Stimulated activated CD8-positive, alpha-beta memory T cell treated with anti-CD3 and anti-CD28 coated beads, Interleukin-7, amount 100 ng/mL, for 48 hours (primary cell): ENCODE data around the gene CCDC61.

Experiments used
- DNase-seq, 2 donors: peaks; one replicate each; pipeline ENCODE4 v3.0.0-alpha.2; 2020; ENCODE audit warnings: low read depth in 1 of 2; ENCODE audit errors: extremely low read depth in 1 of 2

The CCDC61 gene

DNA sequence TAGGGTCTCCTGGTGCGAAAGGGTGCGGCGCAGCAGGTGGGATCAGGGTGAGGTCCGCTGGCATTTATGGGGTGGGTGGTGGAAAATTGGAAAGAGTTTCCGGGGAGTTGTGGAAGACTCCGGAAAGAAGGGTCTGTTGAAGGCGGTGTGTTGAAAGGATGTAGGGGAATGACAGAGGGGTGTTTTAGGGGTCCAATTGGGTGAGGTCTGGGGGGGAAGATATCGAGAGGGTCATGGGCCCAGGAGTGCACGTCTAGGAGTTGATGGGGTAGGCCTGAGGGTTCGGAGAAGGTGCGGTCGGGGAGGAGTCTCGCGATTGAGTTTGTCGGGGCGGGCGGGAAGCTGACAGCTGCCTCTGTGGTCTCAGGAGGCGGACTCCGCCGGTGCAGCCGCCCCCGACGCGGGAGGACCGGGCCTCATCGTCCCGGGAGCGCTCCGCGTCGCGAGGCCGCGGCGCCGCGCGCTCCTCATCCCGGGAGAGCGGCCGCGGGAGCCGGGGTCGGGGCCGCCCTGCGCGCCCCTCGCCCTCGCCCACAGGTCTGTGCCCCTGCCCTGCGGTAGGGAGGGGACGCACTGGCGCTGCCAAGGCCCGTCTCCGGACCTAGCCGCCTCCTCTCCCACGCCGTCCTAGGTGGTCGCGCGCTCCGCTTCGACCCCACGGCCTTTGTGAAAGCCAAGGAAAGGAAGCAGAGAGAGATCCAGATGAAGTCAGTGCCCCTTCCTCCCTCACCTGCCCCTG lies 20.6 kb downstream of the CCDC61 start:
- peak in 1 of 2 donors; percentile 25 for DNase-seq

DNA sequence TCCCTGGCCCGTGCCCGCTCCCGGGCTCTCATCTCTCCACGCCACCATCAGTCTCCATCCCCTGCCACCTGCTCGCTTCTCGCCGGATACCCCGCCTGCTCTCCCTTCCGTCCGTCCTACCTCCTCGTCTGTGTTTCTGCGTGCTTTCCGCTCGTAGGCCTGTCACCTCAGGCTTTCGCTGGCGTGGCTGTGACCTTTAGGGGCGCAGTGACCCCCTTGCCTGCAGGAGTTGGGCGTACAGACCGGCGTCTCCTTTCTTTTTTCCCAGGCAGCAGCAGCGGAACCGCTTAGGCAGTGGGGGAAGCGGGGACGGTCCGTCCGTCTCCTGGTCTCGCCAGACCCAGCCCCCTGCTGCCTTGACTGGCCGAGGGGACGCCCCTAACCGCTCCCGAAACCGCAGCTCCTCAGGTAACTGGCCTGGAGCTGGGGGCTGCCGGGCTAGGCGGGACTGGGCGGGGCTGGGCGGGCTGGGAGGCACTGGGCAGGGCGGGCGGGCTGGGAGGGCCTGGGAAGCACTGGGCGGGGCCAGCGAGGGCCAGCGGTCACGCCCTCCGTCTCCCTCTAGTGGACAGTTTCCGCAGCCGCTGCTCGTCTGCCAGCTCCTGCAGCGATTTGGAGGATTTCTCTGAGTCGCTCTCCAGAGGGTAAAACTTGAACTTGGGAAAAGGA lies 21.3 kb downstream of the CCDC61 start:
- DNase-seq, result peak; percentile 55 to 64

DNA sequence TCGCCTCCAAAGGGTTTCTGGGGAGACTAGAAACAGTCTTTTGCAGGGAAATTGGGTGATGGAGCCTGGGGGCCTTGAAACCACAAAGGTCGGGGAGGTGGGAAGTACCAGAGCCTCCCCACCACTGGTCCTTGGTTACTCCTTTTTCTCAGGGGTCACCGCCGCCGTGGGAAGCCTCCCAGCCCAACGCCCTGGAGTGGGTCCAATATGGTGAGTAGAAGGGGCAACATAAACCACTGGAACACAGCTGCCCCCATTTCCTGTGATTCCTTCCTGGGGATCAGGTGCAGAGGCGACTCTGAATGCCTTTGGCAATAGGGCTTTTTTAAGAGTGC lies 21.8 kb downstream of the CCDC61 start:
- no peak for DNase-seq

DNA sequence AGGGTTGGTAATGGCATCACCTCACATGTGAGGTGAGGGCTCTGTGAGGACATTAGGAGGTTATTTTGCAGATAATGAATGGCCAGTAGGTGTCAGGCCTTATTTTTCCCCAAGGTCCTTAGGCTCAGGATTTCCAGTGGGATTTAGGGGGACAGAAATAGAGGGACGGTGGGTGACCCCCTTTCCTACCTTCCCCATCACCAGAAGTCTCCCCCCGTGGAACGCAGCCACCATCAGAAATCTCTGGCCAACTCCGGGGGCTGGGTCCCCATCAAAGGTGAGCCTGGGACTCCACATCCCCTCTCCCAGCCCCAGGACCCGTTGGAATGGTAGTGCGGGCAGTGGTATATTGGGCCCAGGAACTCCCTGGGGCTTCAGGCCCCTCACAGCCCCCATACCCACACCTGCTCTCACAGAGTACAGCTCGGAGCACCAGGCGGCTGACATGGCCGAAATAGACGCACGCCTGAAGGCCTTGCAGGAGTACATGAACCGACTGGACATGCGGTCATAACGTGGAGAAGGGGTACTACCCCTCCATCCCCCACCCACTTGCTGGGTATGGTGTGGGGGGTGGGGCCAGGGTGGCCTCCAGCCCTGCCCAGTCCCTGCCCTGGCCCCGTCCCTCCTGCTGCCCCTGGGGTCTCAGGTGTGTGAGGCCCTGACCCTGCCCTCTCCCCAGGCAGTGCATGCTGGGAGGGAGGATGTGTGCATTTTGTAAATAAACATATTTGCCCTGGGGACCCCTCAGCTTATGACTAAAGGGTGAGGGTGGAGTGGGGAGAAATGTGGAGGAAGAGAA lies 22.8 kb downstream of the CCDC61 start:
- no peak for DNase-seq

DNA sequence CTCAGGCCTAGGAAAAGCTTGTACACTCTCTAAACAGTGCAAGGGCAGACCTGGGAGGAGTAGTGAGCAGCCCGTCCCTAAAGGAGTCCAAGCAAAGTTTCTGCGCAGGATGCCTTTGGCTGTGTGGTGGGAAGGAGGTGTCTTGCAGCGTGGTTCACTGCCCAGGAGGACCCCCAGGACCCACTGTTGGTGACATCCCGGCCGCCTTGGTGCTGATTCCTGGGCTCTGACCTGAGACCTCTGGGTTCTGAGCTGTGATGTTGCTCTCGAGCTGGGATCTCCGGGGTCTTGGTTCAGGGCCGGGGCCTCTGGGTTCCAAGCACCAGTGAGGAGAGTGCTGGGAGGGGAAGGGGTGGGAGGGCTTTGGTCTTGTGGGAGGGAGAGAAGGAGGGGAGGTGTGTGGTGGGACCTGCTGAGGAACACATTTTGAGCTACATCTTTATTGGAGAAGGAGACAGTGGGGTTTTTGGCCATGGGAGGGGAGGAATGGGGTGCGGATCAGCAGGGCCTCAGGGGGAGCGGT lies 23.5 kb downstream of the CCDC61 start:
- no peak for DNase-seq

DNA sequence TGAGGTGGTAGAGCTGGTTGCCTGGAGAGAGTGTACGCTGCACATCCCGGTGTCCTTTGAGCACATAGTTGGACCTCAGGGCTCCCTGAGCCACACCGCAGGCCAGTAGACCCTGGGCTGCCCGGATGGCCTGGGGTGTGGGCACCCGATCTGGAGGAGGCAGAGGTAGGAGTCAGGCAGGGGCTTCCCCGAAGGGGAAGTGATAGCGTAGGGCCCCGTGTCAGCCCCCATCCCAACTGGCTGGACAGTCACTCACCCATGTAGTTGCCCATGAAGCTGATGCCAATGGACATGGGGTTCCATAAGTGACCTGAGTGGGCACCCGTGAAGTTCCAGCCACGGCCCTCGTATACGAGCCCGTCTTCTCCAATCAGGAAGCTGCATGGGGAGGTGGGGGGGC lies 24.0 kb downstream of the CCDC61 start:
- no peak for DNase-seq

DNA sequence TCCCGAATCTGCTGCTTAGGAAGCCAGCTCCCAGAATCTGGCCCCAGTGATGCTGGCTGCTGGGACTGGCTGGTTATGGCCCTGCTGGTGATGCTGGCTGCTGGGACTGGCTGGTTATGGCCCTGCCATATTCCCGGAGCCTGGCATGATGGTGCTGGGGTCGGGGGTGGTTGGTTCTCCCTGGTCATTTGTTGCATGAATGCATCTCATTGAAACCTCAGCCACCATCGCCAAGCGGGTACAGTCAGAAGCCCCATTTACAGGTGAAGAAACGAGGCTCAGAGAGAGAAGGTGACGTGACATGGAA lies 25.5 kb downstream of the CCDC61 start:
- DNase-seq, result no peak

DNA sequence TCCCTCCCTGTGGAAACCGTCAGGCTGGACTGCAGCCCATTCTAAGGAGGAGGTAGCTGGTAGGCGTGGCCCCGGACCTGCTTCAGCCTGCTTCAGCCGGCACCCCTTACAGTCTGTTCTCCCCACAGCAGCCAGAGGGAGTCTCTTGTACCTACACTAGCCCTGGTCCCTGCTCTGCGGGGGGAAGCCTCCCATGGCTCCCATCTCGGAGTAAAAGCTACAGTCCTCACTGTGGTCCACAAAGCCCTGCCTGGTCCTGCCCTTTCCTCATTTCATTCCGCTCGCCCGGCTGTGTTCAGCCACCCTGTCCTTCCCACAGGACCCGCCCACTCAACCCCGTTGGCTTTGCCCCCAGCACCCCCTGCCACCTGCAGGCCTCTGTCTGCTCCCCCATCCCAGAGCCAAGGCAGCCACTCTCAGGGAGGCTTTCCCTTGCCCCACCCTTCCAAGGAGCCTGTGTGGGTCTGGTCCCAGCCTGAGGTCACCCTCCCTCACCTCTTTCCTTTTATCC lies 26.3 kb downstream of the CCDC61 start:
- no peak for DNase-seq

DNA sequence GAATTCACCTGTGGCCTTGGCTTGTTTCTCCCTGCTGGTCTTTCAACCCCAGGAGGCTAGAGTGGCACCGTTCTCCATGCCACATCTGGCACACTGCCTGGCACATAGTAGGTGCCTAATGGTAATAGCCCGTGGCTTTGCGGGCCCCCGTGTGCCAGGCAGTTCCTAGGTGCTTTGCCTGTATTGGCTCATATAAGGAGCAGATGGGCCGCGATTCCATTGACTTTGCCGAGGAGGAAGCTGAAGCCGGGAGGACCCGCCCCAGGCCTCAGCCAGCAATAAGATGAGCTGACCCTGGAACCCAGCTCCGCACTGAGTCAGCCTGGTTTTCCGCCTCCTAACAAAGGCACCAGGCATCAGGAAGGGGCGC lies 26.8 kb downstream of the CCDC61 start:
- DNase-seq, result no peak

DNA sequence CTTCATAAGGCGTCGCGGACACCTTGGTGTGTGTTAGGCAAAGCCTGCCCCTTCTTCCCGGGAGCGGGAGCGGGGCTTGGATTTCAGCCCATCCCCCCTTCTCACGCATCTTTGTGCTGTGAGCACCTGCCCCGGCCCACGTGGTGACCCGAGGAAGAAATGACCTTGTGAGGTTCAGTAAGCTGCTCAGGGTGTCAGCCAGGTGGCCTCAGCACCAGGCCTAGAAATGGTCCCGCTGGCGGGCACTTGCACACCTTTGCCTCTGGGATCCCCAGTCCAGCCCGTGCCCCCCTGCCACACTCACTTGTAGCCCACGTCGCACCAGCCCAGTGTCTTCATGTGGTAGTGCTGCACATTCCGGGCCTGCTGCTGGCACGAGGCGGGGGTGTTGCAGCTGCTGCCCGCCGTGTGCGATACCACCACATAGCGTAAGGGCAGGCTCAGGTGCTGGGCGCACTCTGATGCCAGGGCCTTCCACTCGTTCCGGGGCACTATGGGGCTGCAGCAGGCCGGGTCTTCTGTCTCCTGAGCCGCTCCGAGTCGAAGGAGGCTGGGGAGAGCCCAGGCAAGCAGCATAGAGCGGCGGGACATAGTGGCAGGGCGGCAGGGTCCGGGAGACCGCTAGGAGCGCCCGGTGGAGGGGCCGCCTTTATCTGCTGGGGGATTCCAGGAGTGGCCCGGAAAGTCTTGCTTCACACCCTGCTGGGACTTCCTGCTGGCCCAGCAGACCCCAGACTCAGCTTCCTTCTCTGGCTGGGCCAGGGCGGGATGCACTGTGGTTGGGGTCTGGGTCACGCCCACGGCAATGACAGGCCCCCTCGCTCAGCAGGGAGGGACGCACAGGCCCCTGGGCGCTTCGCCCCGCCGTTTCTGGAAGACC lies 27.4 kb downstream of the CCDC61 start, which contains the start of gene PGLYRP1:
TSS of gene PGLYRP1 (minus strand) at position 623 of the 880 bp plus-strand sequence. CDS start at position 591, 32 bp downstream.
- no peak for DNase-seq

DNA sequence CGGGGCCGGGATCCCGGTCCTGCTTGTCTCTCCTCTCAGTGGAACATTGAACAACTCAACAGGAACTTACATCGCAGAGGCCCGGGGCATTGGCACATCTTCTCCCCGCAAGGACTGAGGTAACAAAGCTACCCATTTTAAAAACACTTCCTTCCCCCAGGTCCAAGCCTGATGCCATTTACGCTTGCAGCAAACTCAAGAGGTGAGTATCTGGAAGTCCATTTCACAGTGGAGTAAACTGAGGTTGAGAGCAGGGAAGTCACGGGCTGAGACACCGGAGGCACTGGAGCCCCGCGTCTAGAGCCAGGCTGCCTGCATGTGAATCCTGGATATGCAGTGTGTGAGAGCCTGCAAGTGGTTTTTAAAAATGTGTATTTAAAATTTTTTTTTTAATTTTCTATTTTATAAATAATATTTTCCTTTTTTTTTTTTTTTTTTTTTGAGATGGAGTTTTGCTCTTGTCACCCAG lies 28.1 kb downstream of the CCDC61 start:
- DNase-seq, result no peak

DNA sequence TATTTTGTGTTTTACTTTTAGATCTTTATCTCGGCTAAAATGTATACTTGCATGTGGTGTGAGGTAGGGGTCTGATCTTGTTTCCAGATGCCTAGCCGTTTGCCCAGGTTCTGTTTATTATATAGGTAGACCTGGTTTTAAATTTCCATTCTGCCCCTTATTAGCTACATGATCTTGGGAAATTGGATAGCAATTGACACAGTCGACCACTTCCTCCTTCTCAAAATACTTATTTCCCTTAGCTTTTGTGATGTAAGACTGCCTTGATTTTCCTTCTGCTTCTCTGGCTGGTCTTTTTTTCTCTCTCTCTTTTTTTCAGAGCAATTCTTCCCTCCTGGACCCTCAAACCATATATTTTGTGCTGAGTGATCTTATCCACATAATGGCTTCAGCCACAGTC lies 30.6 kb downstream of the CCDC61 start:
- DNase-seq, result no peak

DNA sequence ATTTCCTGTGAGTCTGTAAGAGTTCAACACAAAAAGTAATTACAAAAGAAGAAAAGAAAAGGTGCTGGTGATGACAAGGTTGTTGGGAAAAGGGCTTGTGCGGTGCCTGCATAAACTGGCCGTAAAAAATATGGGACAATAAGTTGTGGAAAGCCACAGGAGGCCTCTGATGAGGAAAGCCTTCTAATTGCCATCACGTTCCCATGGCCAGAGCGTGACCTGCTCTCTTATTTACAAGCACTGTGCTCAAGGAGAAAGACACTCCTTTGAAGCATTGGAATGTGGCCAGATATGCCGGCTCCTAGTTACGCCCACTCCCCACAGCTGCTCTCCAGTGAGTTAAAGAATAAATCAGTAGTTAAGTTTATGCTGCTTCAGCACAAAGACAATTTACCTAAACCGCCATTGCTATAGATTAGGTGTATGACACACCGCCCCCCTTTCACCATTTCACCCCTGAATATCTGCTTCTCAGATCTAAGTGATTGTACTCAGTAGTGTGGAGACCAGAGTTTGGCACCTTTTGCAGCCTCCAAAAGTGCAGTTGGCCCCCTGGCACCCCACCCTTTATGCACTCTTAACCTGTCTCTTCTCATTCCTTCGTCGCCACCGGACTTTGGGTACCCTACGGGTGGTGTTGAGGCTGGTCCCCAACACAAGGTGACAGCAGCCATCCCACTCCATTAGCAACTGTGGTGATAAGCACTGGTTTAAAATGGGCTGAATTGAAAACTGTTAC lies 35.7 kb downstream of the CCDC61 start:
- DNase-seq, result no peak

DNA sequence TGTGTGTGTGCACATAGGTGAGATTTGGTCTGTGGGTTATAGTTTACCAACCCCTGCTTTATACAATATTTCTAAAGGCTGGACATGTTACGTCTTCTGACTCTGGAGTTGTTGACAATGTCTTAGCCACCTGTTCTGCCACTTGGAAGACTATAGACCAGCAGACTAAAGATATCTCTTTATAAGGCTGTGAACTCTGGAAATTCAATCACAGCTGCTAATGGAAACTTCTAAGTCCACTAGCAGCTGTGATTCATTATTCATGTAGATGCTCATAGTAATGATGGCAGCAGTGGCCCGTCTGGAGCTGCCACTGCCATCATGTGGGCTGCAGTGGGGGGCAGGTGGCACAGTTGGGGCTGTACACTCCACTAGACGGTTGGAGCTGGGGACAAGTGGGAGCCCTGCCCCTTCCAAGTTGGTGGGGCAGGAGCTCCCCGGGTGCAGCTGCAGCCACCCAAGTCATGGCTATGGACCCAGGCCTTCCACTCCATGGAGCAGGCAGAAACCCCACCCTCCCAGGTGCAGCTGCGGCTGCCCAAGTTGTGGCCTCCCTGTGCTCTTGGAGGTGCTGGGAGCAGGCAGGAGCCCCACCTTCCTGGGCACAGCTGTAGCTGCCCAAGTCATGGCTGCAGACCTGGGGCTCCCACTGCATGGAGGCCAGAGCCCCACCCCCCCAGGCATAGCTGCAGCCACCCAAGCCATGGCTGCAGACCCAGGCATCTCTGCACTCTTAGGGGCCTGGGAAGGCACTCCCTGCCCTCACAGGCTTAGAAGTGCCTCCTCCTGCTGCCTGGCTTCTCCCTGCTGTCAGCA lies 36.7 kb downstream of the CCDC61 start:
- DNase-seq, result no peak

DNA sequence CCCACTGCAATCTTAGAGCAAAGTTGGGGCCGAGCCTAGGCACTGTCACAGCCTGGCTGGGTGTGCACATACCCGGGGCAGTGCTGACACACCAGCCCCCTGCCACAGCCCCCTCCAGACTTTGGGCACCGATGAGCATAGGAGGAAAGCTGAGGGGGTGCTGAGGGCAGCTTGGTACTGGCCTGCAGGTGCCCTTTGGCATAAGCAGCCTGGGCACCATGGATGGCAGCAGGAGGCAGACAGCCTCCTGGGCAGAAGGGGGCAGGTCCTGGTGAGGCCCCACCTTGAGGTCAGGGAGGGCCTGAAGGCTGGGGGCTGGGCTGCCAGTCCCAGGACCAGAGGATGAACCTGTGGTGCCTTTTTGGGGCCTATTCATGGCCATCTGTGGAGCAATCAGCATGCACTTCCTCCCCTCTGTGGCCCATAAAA lies 37.3 kb downstream of the CCDC61 start:
- no peak for DNase-seq

DNA sequence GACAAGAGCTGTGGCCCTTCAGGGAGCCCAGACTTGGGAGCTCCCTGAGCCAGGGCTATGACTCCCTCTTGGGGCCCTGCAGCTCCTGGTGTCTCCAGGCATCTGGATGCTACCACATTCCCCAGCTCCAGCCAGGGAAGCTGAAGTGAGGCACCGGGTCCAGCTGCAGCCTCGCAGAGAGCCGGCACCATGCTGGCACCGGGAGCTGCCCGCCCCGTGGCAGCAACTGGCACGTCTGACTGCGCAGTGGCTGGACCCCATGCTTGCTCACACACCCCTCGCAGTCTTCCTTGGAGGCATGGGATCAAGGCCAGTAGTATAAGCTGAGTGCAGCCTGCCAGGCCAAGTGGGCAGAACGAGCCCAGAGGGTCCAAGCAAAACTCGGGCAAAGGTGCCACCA lies 38.1 kb downstream of the CCDC61 start:
- no peak for DNase-seq

DNA sequence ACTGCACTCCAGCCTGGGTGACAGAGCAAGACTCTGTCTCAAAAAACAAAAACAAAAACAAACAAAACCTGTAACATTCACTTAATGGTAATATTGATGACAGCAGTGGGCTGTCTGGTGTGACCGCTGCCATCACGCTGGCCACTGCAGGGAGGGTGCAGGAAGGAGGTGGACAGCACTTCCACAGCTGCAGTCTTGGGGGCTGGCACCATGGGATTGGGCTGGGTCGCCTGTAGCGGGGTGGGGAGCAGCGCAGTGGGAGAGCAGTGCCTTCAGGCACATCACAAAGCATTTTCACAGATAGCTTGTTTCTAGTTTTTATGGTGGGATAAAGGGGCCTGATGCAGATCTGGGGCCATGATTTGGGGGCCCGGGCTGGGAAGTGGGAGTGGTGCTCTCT lies 40.3 kb downstream of the CCDC61 start:
- no peak for DNase-seq

DNA sequence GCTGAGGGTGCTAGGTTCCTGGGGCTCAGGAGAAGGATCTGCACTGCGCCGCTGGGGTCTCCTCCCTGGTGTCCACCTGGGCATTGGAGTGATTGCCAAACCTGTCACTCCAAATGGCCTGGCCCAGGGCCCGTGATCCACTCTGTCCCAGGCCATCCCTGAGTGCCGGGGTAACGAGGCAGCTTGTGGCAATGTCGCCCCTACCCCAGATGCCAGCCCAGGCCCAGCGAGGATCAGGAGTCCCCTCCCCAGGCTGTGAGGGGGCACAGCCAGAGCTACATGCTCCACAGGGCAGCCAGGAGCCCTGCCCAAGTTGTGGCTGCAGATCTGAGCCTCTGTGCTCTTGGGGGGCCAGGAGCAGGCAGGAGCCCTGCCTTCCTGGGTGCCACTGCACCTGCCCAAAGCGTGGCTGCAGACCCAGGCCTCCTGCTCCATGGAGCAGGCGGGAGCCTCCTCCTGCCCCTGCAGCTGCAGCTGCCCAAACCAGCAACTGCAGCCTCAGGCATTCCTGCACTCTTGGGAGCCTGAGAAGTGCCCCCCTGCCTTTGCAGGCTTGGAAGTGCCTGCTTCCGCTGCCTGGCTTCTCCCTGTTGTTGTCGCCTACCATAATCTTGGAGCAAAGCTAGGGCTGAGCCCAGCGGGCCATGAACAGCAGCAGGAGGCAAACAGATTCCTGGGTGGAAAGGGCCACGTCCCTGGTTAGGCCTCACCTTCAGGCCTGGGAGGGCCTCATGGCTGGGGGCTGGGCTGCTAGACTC lies 40.9 kb downstream of the CCDC61 start:
- no peak for DNase-seq
